HepG2 (cell line): ENCODE measurements around the gene DHRS13. TPM values are rescaled to one million over a fixed set of nuclear protein-coding genes. Genes with fewer than 3 reads are reported as not detected.

Experiments used
- FOSL2 ChIP-seq: sonication (generic); formaldehyde crosslinking; IDR thresholded peaks from 2 replicates; pipeline ENCODE4 v1.4.0; 2020; ENCODE audit warnings: missing genetic modification reagents
- GMEB1 ChIP-seq: sonication (generic); formaldehyde crosslinking; IDR thresholded peaks from 2 replicates; pipeline ENCODE4 v1.5.1; 2020; ENCODE audit warnings: missing genetic modification reagents, mild to moderate bottlenecking, borderline replicate concordance
- LCORL ChIP-seq, 2 experiments: fragments of 450-650 bp in 1 of 2; sonication (generic) in 1 of 2; formaldehyde crosslinking in 1 of 2; IDR thresholded peaks; 2 replicates each; pipeline versions ENCODE4 v1.5.0 to v1.6.1; 2017 to 2020; ENCODE audit warnings: antibody characterized with exemption in 1 of 2, missing genetic modification reagents in 1 of 2
- NCOA2 ChIP-seq: sonication (generic); formaldehyde crosslinking; IDR thresholded peaks from 2 replicates; pipeline ENCODE4 v1.8.0; 2022; ENCODE audit warnings: inconsistent platforms
- POLR2A ChIP-seq, 2 experiments: IDR thresholded peaks; 2 replicates each; pipeline ENCODE4 v1.6.1; 2011; ENCODE audit warnings: low read depth in 2 of 2, low read length in 2 of 2, mild to moderate bottlenecking in 1 of 2, moderate library complexity in 1 of 2; ENCODE audit not compliant: insufficient read depth in 1 of 2
- TAF1 ChIP-seq: sonication (generic); formaldehyde crosslinking; IDR thresholded peaks from 2 replicates; pipeline ENCODE4 v1.4.0; 2020; ENCODE audit warnings: missing genetic modification reagents
- WIZ ChIP-seq: sonication (generic); formaldehyde crosslinking; IDR thresholded peaks from 2 replicates; pipeline ENCODE4 v1.5.1; 2020; ENCODE audit warnings: mild to moderate bottlenecking, missing genetic modification reagents
- ZNF350 ChIP-seq: sonication (generic); formaldehyde crosslinking; IDR thresholded peaks from 2 replicates; pipeline ENCODE4 v1.4.0; 2020; ENCODE audit warnings: mild to moderate bottlenecking, low read depth, missing genetic modification reagents, borderline replicate concordance
- ZNF407 ChIP-seq: sonication (generic); formaldehyde crosslinking; IDR thresholded peaks from one replicate; pipeline ENCODE4 v1.5.1; 2020; ENCODE audit warnings: mild to moderate bottlenecking, missing genetic modification reagents; ENCODE audit errors: not compliant biosample characterization
- ZNF430 ChIP-seq: sonication (generic); formaldehyde crosslinking; IDR thresholded peaks from 2 replicates; pipeline ENCODE4 v1.9.0; 2021; ENCODE audit warnings: mild to moderate bottlenecking, missing genetic modification reagents
- ZSCAN25 ChIP-seq: sonication (generic); formaldehyde crosslinking; IDR thresholded peaks from 2 replicates; pipeline ENCODE4 v1.8.0; 2022; ENCODE audit warnings: mild to moderate bottlenecking, missing genetic modification reagents
- polyA plus RNA-seq, 8 experiments: library from polyadenylated mRNA; depleted of rRNA in 3 of 8; stranded (reverse) in 7 of 8; unstranded in 1 of 8; fragments of >200 nt; fragmentation: Illumina TruSeq in 4 of 8; extraction: Trizol in 4 of 8; gene quantifications; 2 replicates each; pipeline versions ENCODE4 v1.2.1 to v1.2.3, GENCODE V29; 2011 to 2016; ENCODE audit warnings: low read depth in 4 of 8, missing spikeins in 1 of 8, mixed read lengths in 1 of 8; ENCODE audit not compliant: insufficient read depth in 1 of 8
- total RNA-seq, 5 experiments: library from RNA; depleted of rRNA; stranded (reverse); fragments of >200 nt; fragmentation: Illumina TruSeq; extraction: Trizol; gene quantifications; 2 replicates each; pipeline ENCODE4 v1.2.3, GENCODE V29; 2016; ENCODE audit warnings: low read depth in 1 of 5

Gene DHRS13
- total and polyA plus RNA-seq, 2 of the 13 experiments (the other 11 are each of a cell fraction or from before 2014, with no cell fraction given), result 11.8 to 12.6 TPM

DNA sequence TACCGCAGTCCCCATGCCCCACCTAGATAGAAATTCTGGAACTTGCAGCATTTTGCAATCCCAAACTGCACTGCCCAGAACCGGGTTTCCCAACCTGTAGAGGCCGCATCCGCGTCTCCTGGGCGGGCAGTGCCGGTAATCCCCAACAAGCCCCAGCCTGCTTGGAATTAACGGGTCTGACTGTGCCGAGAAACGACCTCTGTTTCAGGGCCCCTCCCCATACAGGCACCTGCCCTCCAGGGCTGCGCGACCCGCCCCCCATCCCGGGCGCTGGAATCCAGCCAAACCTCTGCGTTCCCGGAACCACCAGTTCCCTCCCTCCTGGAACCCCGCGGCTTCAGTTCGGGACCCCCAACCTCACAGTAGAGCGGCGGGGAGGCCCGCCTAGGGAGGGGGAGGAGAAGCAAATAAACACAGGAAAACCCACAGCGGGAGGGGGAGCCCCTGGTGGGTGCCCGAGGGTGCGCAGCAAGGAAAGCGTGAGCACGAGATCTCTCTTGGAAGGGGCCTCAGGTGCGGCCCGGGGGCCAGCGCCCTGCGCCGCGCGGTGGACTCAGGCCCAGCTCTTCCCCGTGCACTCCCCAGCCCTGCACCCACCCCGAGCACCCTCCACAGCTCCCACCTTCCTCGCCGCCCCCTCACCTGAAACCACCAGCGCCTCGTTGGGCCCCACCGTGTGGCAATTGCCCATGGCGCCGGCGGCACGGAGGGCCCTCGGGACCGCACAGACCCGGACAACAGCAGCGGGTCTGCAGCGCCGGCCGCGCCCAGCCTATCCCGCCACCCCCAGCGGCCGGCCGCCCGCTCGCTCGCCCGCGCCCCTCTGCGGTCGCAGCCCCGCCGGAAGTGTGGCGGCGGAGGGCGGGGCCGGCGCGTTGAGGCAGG, 5.8 kb downstream of the DHRS13 start, which contains the start of gene FLOT2 (continued):
- TF ChIP-seq NCOA2 (no peak; the same call in 1 of the 2 replicates), WIZ (CRISPR knock-in tag) (peak; percentile 78; the same call in 1 of the 2 replicates), ZNF407 (CRISPR knock-in tag) (peak; percentile 75), ZNF430 (CRISPR knock-in tag) (peak; percentile 88), ZSCAN25 (CRISPR knock-in tag) (peak; percentile 60), LCORL (IDR thresholded peaks at IDR 0.05) (no peak), LCORL (CRISPR knock-in tag; IDR thresholded peaks at IDR 0.05) (peak; percentile 66), POLR2A (IDR thresholded peaks at IDR 0.05; ENCODE audit: insufficient read depth in 1 of 2, low read depth in 2 of 2, low read length in 2 of 2) (peak; percentile 40 to 83), FOSL2 (no peak; the same call in 1 of the 2 replicates), TAF1 (CRISPR knock-in tag) (peak; percentile 64; the same call in 1 of the 2 replicates), GMEB1 (CRISPR knock-in tag) (peak; percentile 54; the same call in 1 of the 2 replicates), ZNF350 (CRISPR knock-in tag) (peak; percentile 43; the same call in 1 of the 2 replicates)
